HepG2 (cell line): Measurements from ENCODE around the gene ABCC3. TPM values are rescaled to one million over a fixed set of nuclear protein-coding genes. Genes with fewer than 3 reads are reported as not detected.
A peak's percentile ranks its signal among the peaks of the same experiment; 100 is the strongest.

Experiments
- ARHGAP35 ChIP-seq: sonication (generic); formaldehyde crosslinking; IDR thresholded peaks from 2 replicates; pipeline ENCODE4 v1.9.0; 2022; ENCODE audit warnings: mild to moderate bottlenecking, inconsistent platforms, moderate library complexity, missing genetic modification reagents, borderline replicate concordance
- CREB3 ChIP-seq: sonication (generic); formaldehyde crosslinking; IDR thresholded peaks from 2 replicates; pipeline ENCODE4 v1.5.0; 2020; ENCODE audit warnings: missing genetic modification reagents
- DBP ChIP-seq: sonication (generic); formaldehyde crosslinking; IDR thresholded peaks from 2 replicates; pipeline ENCODE4 v1.4.0; 2020; ENCODE audit warnings: missing genetic modification reagents; ENCODE audit errors: not compliant biosample characterization
- GTF2F1 ChIP-seq: fragments of 150-350 bp; IDR thresholded peaks from 2 replicates; pipeline ENCODE4 v1.6.1; 2014; ENCODE audit warnings: low read length
- ISL2 ChIP-seq: sonication (generic); formaldehyde crosslinking; IDR thresholded peaks from 2 replicates; pipeline ENCODE4 v1.5.0; 2020; ENCODE audit warnings: missing genetic modification reagents
- KDM4B ChIP-seq: sonication (generic); formaldehyde crosslinking; IDR thresholded peaks from 2 replicates; pipeline ENCODE4 v1.4.0; 2020; ENCODE audit warnings: missing genetic modification reagents
- MEF2D ChIP-seq: sonication (generic); formaldehyde crosslinking; IDR thresholded peaks from 2 replicates; pipeline ENCODE4 v1.5.1; 2020; ENCODE audit warnings: mild to moderate bottlenecking, missing genetic modification reagents
- MEIS2 ChIP-seq: sonication (generic); formaldehyde crosslinking; IDR thresholded peaks from 2 replicates; pipeline ENCODE4 v1.9.0; 2021; ENCODE audit warnings: mild to moderate bottlenecking, missing genetic modification reagents
- MTERF4 ChIP-seq: sonication (generic); formaldehyde crosslinking; IDR thresholded peaks from 2 replicates; pipeline ENCODE4 v1.8.0; 2023; ENCODE audit warnings: mild to moderate bottlenecking, missing genetic modification reagents
- NR2C2 ChIP-seq: sonication (generic); formaldehyde crosslinking; IDR thresholded peaks from 2 replicates; pipeline ENCODE4 v1.4.0; 2020; ENCODE audit warnings: missing genetic modification reagents, mild to moderate bottlenecking, moderate library complexity, borderline replicate concordance
- PAX8 ChIP-seq: sonication (generic); formaldehyde crosslinking; IDR thresholded peaks from 2 replicates; pipeline ENCODE4 v1.8.0; 2022; ENCODE audit warnings: mild to moderate bottlenecking, missing genetic modification reagents, borderline replicate concordance
- RORA ChIP-seq: sonication (generic); formaldehyde crosslinking; IDR thresholded peaks from 2 replicates; pipeline ENCODE4 v1.5.0; 2020; ENCODE audit warnings: mild to moderate bottlenecking, missing genetic modification reagents, moderate library complexity
- SIN3B ChIP-seq: fragments of 150-350 bp; IDR thresholded peaks from 2 replicates; pipeline ENCODE4 v1.6.1; 2014; ENCODE audit warnings: low read length
- SSRP1 ChIP-seq: IDR thresholded peaks from 2 replicates; pipeline ENCODE4 v1.6.1; 2016; ENCODE audit warnings: control low read depth
- USF2 ChIP-seq, 2 experiments: sonication (generic) in 1 of 2; formaldehyde crosslinking in 1 of 2; IDR thresholded peaks; 2 replicates each; pipeline versions ENCODE4 v1.5.1 to v1.6.1; 2011 to 2020; ENCODE audit warnings: borderline replicate concordance in 1 of 2, low read depth in 1 of 2, low read length in 1 of 2, mild to moderate bottlenecking in 1 of 2, missing genetic modification reagents in 1 of 2, moderate library complexity in 1 of 2
- YEATS4 ChIP-seq: sonication (generic); formaldehyde crosslinking; IDR thresholded peaks from 2 replicates; pipeline ENCODE4 v1.4.0; 2020; ENCODE audit warnings: missing genetic modification reagents, borderline replicate concordance
- ZBTB38 ChIP-seq: sonication (generic); formaldehyde crosslinking; IDR thresholded peaks from 2 replicates; pipeline ENCODE4 v1.5.1; 2020; ENCODE audit warnings: mild to moderate bottlenecking, missing genetic modification reagents
- ZFYVE20 ChIP-seq: sonication (generic); formaldehyde crosslinking; IDR thresholded peaks from 2 replicates; pipeline ENCODE4 v1.8.0; 2023; ENCODE audit warnings: low read depth, mild to moderate bottlenecking, moderate library complexity, missing genetic modification reagents, borderline replicate concordance
- ZNF720 ChIP-seq: sonication (generic); formaldehyde crosslinking; IDR thresholded peaks from 2 replicates; pipeline ENCODE4 v1.4.0; 2020; ENCODE audit warnings: missing genetic modification reagents
- ZNF775 ChIP-seq: sonication (generic); formaldehyde crosslinking; IDR thresholded peaks from 2 replicates; pipeline ENCODE4 v1.4.0; 2020; ENCODE audit warnings: missing genetic modification reagents, mild to moderate bottlenecking, moderate library complexity, borderline replicate concordance
- polyA plus RNA-seq, 8 experiments: library from polyadenylated mRNA; depleted of rRNA in 3 of 8; stranded (reverse) in 7 of 8; unstranded in 1 of 8; fragments of >200 nt; fragmentation: Illumina TruSeq in 4 of 8; extraction: Trizol in 4 of 8; gene quantifications; 2 replicates each; pipeline versions ENCODE4 v1.2.1 to v1.2.3, GENCODE V29; 2011 to 2016; ENCODE audit warnings: low read depth in 4 of 8, missing spikeins in 1 of 8, mixed read lengths in 1 of 8; ENCODE audit not compliant: insufficient read depth in 1 of 8
- total RNA-seq, 5 experiments: library from RNA; depleted of rRNA; stranded (reverse); fragments of >200 nt; fragmentation: Illumina TruSeq; extraction: Trizol; gene quantifications; 2 replicates each; pipeline ENCODE4 v1.2.3, GENCODE V29; 2016; ENCODE audit warnings: low read depth in 1 of 5

The ABCC3 gene
- total and polyA plus RNA-seq, 2 of the 13 experiments (the other 11 are each of a cell fraction or from before 2014, with no cell fraction given) = 25.2 to 50.7 TPM

- TF ChIP-seq RORA (CRISPR knock-in tag) (no peak), SIN3B (no peak), ZBTB38 (CRISPR knock-in tag) (peak; percentile 86), ZNF720 (CRISPR knock-in tag) (0 out of 2 replicates have a peak, but pooled peaks have one; percentile 31), DBP (CRISPR knock-in tag) (no peak), ISL2 (CRISPR knock-in tag) (peak; percentile 78), SSRP1 (CRISPR knock-in tag) (no peak; the same call in 1 of the 2 replicates), YEATS4 (CRISPR knock-in tag) (peak; percentile 97), NR2C2 (peak; percentile 78; the same call in 1 of the 2 replicates), CREB3 (CRISPR knock-in tag) (no peak), USF2 (IDR thresholded peaks at IDR 0.05; ENCODE audit: low read depth, low read length) (0 out of 2 replicates have a peak, but pooled peaks have one; percentile 31), USF2 (CRISPR knock-in tag; IDR thresholded peaks at IDR 0.05; ENCODE audit: borderline replicate concordance) (peak; percentile 56; the same call in 1 of the 2 replicates), ARHGAP35 (CRISPR knock-in tag) (peak; percentile 87; the same call in 1 of the 2 replicates), GTF2F1 (peak; percentile 88), MEF2D (CRISPR knock-in tag) (peak; percentile 73), ZNF775 (CRISPR knock-in tag) (no peak; the same call in 1 of the 2 replicates), PAX8 (CRISPR knock-in tag) (peak; percentile 61; the same call in 1 of the 2 replicates), ZFYVE20 (no peak), MEIS2 (CRISPR knock-in tag) (peak; percentile 62), MTERF4 (peak; percentile 96), KDM4B (CRISPR knock-in tag) (0 out of 2 replicates have a peak, but pooled peaks have one; percentile 86)
- TF ChIP-seq, all 625 proteins: peak for 407
Measured at GRCh38 chr17:50719144-50719923, 84.7 kb downstream of the ABCC3 start, which contains the start of gene LUC7L3 (continued).
